Heart right ventricle (tissue), 16 donors: Measurements from ENCODE around the gene ATOX1. TPM values are rescaled to one million over a fixed set of nuclear protein-coding genes. Genes with fewer than 3 reads are reported as not detected.

Experiments used
- ATAC-seq, 8 donors: fragments of 200-7000 bp; cut with Tn5 transposase; one replicate each; pipeline ENCODE4 v1.9.1; 2020; ENCODE audit warnings: mild to moderate bottlenecking in 8 of 8, moderate library complexity in 8 of 8, moderate number of reproducible peaks in 1 of 8
- DNase-seq, 2 donors: peaks; one replicate each; pipeline ENCODE4 v3.0.0-alpha.2; 2020
- H3K27ac ChIP-seq, 10 donors: fragments of 200-600 bp; sonication (generic) in 2 of 10; one replicate each; pipeline versions ENCODE4 v1.5.0 to v1.8.0; 2020 to 2022; ENCODE audit warnings: mild to moderate bottlenecking in 3 of 10
- H3K27me3 ChIP-seq, 7 donors: fragments of 200-600 bp; one replicate each; pipeline ENCODE4 v1.8.0; 2021 to 2022; ENCODE audit warnings: mild to moderate bottlenecking in 2 of 7
- H3K36me3 ChIP-seq, 9 donors: fragments of 200-600 bp; sonication (generic) in 1 of 9; one replicate each; pipeline versions ENCODE4 v1.5.0 to v1.8.0; 2020 to 2022; ENCODE audit warnings: mild to moderate bottlenecking in 2 of 9
- H3K4me1 ChIP-seq, 9 donors: fragments of 200-600 bp; sonication (generic) in 1 of 9; one replicate each; pipeline versions ENCODE4 v1.5.0 to v1.8.0; 2020 to 2022; ENCODE audit warnings: mild to moderate bottlenecking in 4 of 9
- H3K4me3 ChIP-seq, 10 donors: fragments of 200-600 bp; sonication (generic) in 2 of 10; one replicate each; pipeline versions ENCODE4 v1.5.0 to v1.8.0; 2020 to 2022; ENCODE audit warnings: mild to moderate bottlenecking in 7 of 10, moderate library complexity in 2 of 10
- H3K9me3 ChIP-seq, 11 donors: fragments of 200-600 bp in 10 of 11; sonication (generic) in 2 of 11; one replicate each; pipeline versions ENCODE4 v1.5.0 to v1.8.0; 2013 to 2022; ENCODE audit warnings: mild to moderate bottlenecking in 2 of 11, control low read depth in 1 of 11, moderate library complexity in 1 of 11
- WGBS, 2 donors: extraction: QIAGEN DNeasy Blood & Tissue Kit; methylation state at CpG; one replicate each; pipeline ENCODE4 v1.1.7; 2013; ENCODE audit warnings: inconsistent platforms in 1 of 2; 5-methylcytosine and 5-hydroxymethylcytosine counted together
- intact Hi-C, 10 donors: fragments of 100-400 bp; cut with DNase I; formaldehyde crosslinking; loops; one replicate each; pipeline versions ENCODE4 v1.11.1 to v1.14.2; 2022
- polyA plus RNA-seq, 2 donors: library from polyadenylated mRNA; stranded (reverse); fragments of 200-250 nt; gene quantifications; one replicate each; pipeline ENCODE4 v1.2.3, GENCODE V29; 2013
- total RNA-seq, 10 donors: library from RNA; stranded (reverse); fragmentation: NEBNext Ultra II Directional in 3 of 10; extraction: Animal tissue kit (Norgen Biotek cat#: 25700) in 3 of 10; gene quantifications; one replicate each; pipeline versions ENCODE4 v1.2.1 to v1.2.4, GENCODE V29; 2021 to 2023
- TF ChIP-seq, protein P1 (sequence below), 9 donors: fragments of 200-600 bp; sonication (generic) in 2 of 9; IDR thresholded peaks; one replicate each; pipeline versions ENCODE4 v1.5.0 to v1.8.0; 2021 to 2022; ENCODE audit warnings: antibody characterized with exemption in 9 of 9, mild to moderate bottlenecking in 5 of 9, moderate library complexity in 1 of 9
- donor health status: Arrhythmogenic right ventricular cardiomyopathy.
- donor health status: ischemic (EF 13 %, LVEDD 7.1; RV severe dilation, severe dysfunction).
- donor health status: healthy with polysubstance abuse.
- donor health status: DM: no; HTN: yes; CAD: no.
- donor health status: DM: no; HTN: no; CAD: no.
- donor health status: ischemic (EF 25% LVEDD 6.9; RV normal size, moderate dysfunction).
- donor health status: ischemic (EF 25% LVEDD 5.7; RV mildly dilated, moderate dysfunction).
- donor health status: healthy.
- donor health status: DM: yes; HTN: yes; CAD: no.
- donor health status: Ischemic cardiomyopathy.
- donor health status: ischemic (EF 35%, LVEDD 5.7; RV mildly dilated, moderate dysfunction).
- donor health status: nonischemic (EF 11% LVEDD 7.7; RV severe dilation, severe dysfunction).
- donor health status: DM: yes; HTN: yes; CAD: no.
- donor health status: PGD.
- donor health status: ischemic (EF 29% LVEDD 5.4; RV normal size, mild dysfunction).
- donor health status: nonischemic (EF 23%, LVEDD 6.1; RV moderate dilation, normal function).

The ATOX1 gene
- total and polyA plus RNA-seq, 12 donors: 52.5 to 125 (median 67.3) TPM

GRCh38 chr5:151722546-151722945 is 35.9 kb downstream of the ATOX1 start:
- Histone ChIP-seq H3K9me3 (no peaks in the 10 kb centered on the region), H3K27me3 (no peaks in the 10 kb centered on the region), H3K4me3 (no peak overlapping the region), H3K36me3 (no peaks in the 10 kb centered on the region), H3K4me1 (peaks cover 0 to 51% (median 6%) of the 10 kb centered on the region in 9 donors), H3K27ac (no peak overlapping the region)
- TF ChIP-seq, protein P1, sequence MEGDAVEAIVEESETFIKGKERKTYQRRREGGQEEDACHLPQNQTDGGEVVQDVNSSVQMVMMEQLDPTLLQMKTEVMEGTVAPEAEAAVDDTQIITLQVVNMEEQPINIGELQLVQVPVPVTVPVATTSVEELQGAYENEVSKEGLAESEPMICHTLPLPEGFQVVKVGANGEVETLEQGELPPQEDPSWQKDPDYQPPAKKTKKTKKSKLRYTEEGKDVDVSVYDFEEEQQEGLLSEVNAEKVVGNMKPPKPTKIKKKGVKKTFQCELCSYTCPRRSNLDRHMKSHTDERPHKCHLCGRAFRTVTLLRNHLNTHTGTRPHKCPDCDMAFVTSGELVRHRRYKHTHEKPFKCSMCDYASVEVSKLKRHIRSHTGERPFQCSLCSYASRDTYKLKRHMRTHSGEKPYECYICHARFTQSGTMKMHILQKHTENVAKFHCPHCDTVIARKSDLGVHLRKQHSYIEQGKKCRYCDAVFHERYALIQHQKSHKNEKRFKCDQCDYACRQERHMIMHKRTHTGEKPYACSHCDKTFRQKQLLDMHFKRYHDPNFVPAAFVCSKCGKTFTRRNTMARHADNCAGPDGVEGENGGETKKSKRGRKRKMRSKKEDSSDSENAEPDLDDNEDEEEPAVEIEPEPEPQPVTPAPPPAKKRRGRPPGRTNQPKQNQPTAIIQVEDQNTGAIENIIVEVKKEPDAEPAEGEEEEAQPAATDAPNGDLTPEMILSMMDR (IDR thresholded peaks at IDR 0.05): no peak
- DNase-seq (no peak), ATAC-seq (no peak)
- intact Hi-C loops: loop anchor here in 2 of 10 donors (5.0 kb wide), 1 partner anchor 65 kb away; no protein-coding TSS in a partner anchor

DNA sequence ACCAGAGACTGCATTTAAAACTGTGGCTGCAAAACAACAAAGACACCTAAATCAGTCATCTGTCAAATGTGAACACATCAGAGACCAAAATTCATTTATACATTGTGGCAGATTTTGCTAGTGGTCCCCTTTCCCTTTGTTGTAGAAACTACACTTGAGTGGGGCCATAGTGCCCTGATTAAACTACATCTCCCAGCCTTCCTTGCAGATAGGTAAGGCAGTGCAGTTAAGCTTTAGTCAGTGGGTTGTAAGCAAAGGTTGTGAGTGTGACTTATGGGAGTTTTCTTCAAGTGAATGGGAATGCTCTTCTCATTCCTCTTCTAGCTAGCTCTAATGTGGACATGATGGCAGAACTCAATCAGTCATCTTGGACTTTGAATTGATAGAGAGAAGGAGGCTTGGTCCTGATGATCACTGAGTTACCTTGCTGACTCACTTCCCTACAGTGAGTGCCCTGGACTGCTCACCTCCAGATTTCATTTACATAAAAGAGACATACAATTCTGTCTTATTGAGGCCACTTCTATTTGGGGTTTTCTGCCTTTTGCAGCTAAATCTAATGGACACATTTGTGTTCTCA is 36.5 kb downstream of the ATOX1 start:
- Histone ChIP-seq H3K9me3 (no peaks in the 10 kb centered on the region), H3K4me1 (peaks cover 0 to 51% (median 6%) of the 10 kb centered on the region in 9 donors), H3K36me3 (no peaks in the 10 kb centered on the region), H3K27me3 (no peaks in the 10 kb centered on the region), H3K27ac (no peak overlapping the region), H3K4me3 (no peak overlapping the region)
- DNase-seq: no peak
- TF ChIP-seq, protein P1 (IDR thresholded peaks at IDR 0.05): no peak
- intact Hi-C loops: loop anchor here in 3 of 10 donors (2.0 to 5.0 kb wide), 2 partner anchors 59 to 65 kb away; no protein-coding TSS in a partner anchor
- no peak for ATAC-seq

GRCh38 chr5:151721087-151721646 is 37.3 kb downstream of the ATOX1 start:
- DNase-seq (no peak), ATAC-seq (no peak)
- Histone ChIP-seq H3K9me3 (no peaks in the 10 kb centered on the region), H3K4me1 (peaks cover 0 to 51% (median 6%) of the 10 kb centered on the region in 9 donors), H3K4me3 (no peak overlapping the region), H3K27me3 (no peaks in the 10 kb centered on the region), H3K36me3 (no peaks in the 10 kb centered on the region), H3K27ac (no peak overlapping the region)
- TF ChIP-seq, protein P1 (IDR thresholded peaks at IDR 0.05): no peak
- intact Hi-C loops: loop anchor here in 3 of 10 donors (2.0 to 5.0 kb wide), 2 partner anchors 58 to 64 kb away; no protein-coding TSS in a partner anchor
- WGBS, 2 donors: 86 to 89% methylated on average over 3 of the region's 3 CpGs

- peak overlapping the region in 1 of 10 donors; percentile 79 for H3K27ac ChIP-seq
- DNase-seq: no peak
- intact Hi-C loops: loop anchor here in 4 of 10 donors (1.0 to 5.0 kb wide), 3 partner anchors 57 to 63 kb away; no protein-coding TSS in a partner anchor
- no peak for ATAC-seq
- no peaks in the 10 kb centered on the region for H3K9me3 ChIP-seq
- H3K36me3 ChIP-seq: no peaks in the 10 kb centered on the region
- H3K4me1 ChIP-seq: peaks cover 0 to 51% (median 6%) of the 10 kb centered on the region in 9 donors
- TF ChIP-seq, protein P1 (IDR thresholded peaks at IDR 0.05): no peak
- H3K4me3 ChIP-seq: no peak overlapping the region
- 91 to 93% methylated on average over 2 of the region's 2 CpGs for WGBS, 2 donors
- H3K27me3 ChIP-seq: no peaks in the 10 kb centered on the region
These were observed 38.2 kb downstream of the ATOX1 start for GRCh38 chr5:151720215-151720614.
